Central memory CD4-positive, alpha-beta T cell (primary cell): ENCODE results near the gene CCT6A.
"Not testable (repeated sequence)": the region's sequence is repeated elsewhere in the genome, so short reads cannot be mapped to it uniquely, and the experiment has no call there.

Experiments
- DNase-seq: peaks from one replicate; pipeline ENCODE4 v3.0.0; 2022
- total RNA-seq, 3 experiments: gene quantifications; one replicate each; lab custom pipeline; 2026; lab: John Stamatoyannopoulos, UW

Gene CCT6A, protein sequence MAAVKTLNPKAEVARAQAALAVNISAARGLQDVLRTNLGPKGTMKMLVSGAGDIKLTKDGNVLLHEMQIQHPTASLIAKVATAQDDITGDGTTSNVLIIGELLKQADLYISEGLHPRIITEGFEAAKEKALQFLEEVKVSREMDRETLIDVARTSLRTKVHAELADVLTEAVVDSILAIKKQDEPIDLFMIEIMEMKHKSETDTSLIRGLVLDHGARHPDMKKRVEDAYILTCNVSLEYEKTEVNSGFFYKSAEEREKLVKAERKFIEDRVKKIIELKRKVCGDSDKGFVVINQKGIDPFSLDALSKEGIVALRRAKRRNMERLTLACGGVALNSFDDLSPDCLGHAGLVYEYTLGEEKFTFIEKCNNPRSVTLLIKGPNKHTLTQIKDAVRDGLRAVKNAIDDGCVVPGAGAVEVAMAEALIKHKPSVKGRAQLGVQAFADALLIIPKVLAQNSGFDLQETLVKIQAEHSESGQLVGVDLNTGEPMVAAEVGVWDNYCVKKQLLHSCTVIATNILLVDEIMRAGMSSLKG
- 86.6 to 975 (median 185) reads per million in 3 experiments for total RNA-seq

DNA sequence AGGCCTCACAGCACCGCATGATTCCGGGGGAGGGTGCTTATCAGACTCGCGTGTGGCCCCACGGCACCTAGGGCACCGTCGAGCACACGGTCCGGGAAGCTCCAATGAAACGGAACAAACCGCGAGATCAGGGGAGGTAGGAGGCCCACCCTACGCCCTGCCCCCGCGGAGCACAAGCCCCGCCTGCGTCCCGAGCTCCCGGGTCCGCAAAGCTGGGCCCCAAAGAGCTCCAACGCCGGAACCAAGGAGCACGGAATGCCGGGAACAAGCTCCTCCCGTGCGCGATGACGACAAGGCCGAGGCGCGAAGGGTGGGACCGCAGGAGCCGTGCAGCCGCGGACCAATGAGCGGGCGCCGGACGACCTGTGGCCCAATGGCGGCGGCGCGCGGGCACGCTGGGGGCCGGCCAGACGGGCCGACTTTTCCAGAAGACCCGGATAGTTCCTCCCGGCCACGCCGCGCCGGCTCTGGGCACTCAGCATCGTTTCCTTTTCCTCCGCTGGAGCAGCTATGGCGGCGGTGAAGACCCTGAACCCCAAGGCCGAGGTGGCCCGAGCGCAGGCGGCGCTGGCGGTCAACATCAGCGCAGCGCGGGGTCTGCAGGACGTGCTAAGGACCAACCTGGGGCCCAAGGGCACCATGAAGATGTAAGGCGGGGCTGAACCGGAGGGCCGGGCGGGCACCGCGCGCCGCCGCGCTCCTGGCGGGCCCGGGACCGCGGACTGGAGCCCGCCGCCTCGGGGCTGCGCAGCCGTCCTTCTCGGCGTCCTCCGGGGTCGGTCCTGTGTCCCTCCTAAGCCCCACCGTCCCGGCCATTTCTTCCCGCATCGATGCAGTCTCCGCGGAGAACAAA is at the start of gene CCT6A, which contains the start of gene PSPH:
Gene CCT6A (plus strand): TSS at position 427 of the 853 bp plus-strand sequence. CDS start 84 bp downstream, at position 511.
Gene PSPH (minus strand): TSS at position 106 of the 853 bp plus-strand sequence. CDS start 30,232 bp downstream, outside the sequence.
- DNase-seq = peak; percentile 85

DNA sequence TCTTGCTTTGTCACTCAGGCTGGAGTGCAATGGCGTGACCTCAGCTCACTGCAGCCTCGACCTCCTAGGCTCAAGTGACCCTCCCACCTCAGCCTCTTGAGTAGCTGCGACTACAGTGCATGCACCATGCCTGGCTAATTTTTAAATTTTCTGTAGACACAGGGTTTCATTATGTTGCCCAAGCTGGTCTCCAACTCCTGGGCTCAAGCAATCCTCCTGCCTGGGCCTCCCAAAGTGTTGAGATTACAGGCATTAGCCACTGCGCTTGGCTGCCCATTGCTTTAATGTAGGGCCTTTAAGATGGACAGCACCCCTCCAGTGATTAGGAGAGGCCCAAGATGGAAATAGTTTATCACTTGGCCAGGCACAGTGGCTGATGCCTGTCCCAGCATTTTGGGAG is 47.8 kb upstream of the CCT6A start:
- no peak for DNase-seq

DNA sequence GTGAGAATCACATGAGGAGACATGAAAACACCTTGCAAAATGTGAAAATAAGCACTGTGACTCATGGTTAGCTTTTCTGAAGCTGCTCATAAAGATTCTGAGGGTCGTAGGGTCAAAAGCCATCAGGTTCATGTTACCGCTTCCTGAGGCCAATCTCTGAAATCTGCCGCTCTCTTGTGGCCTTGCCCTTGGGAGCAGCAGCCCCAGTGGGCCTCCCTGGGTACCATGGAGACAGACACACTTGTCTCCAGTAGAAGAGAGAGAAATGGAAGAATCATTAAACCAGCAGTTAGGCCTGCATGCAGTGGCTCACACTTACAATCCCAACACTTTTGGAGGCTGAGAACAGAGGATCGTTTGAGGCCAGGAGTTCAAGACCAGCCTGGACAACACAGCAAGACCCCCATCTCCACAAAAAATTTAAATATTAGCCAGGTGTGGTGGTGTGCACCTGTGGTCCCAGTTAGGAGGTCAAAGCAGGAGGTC is 44.4 kb upstream of the CCT6A start:
- DNase-seq = no peak

DNA sequence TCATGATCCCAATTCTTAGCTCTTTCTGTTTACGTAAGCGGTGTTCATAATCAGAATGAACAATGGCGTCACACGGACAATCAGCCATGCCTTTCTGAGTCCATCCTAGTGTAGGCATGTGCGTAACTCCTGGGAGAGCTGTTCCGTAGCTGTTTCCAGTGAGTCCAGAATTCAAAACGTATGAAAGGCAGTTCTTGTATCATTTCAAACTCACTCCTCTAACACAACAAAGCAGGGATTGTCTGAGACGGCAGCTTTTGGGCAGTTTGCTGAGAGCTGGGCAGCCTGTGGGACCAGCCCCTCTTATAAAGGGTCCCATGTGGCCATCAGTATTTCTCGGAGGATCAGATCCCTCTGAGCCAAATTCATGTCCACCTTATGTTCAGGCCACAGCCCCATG is 43.7 kb upstream of the CCT6A start:
- DNase-seq = no peak

DNA sequence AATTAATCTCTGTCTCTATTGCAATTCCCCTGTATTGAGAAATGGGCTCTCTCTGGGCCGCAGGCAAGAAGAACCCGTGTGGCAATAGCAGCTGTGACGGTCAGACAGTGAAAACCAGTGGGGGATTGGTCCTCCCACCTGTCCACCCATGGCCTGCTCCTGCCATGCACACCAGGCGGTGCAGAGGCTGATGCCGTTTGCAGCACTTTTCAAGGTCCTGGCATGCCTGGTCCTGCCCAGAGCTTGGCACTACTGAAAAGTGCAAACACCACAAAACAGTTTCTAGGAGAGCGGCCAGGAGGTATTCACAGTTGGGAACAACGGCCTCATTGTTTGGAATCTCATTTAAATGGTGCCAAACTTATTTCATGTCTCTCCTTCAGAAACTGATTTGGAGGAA is 41.9 kb upstream of the CCT6A start:
- no peak for DNase-seq

GRCh38 chr7:56017015-56017414 is 34.5 kb upstream of the CCT6A start:
- DNase-seq = not testable (repeated sequence)

- DNase-seq = no peak
Measured at GRCh38 chr7:56019501-56019900, 32.1 kb upstream of the CCT6A start.

DNA sequence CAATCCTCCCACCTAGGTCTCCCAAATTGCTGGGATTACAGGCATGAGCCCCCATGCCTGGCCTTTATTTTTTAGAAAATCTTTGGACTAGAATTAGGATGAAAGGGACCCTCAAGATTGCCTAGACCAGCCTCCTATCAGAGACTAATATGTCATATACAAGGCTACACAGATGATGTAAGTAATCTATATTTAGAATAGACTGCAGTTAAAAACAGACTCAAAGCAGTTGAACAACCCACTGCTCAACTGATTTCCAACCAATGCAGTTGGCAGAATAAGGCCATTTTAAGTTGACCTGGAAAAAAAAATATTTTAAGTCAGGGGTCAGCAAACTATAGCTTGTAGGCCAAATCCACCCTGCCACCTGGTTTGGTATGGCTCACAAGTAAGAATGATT is 28.1 kb upstream of the CCT6A start:
- DNase-seq = no peak

GRCh38 chr7:56026538-56026937 is 25.0 kb upstream of the CCT6A start:
- no peak for DNase-seq

DNA sequence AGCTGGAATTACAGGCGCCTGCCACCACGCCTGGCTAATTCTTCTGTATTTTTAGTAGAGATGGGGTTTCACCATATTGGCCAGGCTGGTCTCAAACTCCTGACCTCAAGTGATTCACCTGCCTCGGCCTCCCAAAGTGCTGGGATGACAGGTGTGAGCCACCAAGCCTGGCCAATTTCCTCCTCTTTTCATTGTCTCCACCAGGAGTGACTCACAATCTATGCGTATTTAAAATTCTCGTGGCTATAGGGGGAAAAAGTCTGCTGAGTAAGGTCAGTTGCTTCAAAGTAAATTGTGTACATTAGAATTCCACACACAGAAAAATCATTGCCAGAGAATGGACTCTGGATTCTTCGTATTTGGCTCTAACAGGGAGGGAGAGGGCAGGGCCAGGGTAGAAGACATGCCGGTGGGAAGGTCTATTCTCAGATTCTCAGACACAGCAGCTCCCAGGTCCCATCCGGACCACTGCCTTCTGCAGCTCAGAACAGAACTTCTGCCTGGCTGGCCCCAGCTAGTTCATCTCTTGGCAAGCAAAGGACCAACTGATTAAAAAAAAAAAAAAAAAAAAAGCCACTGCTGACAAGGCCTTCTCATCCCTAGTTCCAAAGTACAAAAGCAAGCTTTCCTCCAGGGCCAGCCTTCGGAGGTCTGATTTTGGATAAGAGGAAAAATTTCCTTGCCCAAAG is 22.5 kb upstream of the CCT6A start:
- no peak for DNase-seq

GRCh38 chr7:56030340-56030739 is 21.2 kb upstream of the CCT6A start:
- no peak for DNase-seq

GRCh38 chr7:56031556-56031955 is 20.0 kb upstream of the CCT6A start:
- DNase-seq = not testable (repeated sequence)

GRCh38 chr7:56032578-56032977 is 19.0 kb upstream of the CCT6A start:
- DNase-seq = not testable (repeated sequence)

GRCh38 chr7:56033671-56034432 is 17.7 kb upstream of the CCT6A start:
- DNase-seq = peak; percentile 62

- DNase-seq = no peak
Measured at GRCh38 chr7:56040730-56041129, 10.8 kb upstream of the CCT6A start.

DNA sequence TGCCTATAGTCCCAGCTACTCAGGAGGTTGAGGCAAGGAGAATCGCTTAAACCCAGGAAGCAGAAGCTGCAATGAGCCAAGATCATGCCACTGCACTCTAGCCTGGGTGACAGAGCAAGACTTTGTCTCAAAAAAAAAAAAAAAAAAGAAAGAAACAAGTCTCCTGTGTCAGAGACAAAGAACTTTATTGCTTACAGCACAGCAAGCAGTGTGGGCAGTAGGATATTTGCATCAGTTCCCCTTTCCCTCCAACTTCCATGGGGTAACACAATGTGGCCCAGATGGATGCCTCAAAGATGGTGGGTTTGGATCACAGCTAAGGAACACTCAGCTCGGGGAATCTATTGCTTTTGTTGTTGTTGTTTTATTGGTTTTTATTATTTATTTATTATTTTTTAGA is 5.8 kb upstream of the CCT6A start:
- DNase-seq = not testable (repeated sequence)

GRCh38 chr7:56046721-56047445 is 4.7 kb upstream of the CCT6A start:
- DNase-seq = no peak

DNA sequence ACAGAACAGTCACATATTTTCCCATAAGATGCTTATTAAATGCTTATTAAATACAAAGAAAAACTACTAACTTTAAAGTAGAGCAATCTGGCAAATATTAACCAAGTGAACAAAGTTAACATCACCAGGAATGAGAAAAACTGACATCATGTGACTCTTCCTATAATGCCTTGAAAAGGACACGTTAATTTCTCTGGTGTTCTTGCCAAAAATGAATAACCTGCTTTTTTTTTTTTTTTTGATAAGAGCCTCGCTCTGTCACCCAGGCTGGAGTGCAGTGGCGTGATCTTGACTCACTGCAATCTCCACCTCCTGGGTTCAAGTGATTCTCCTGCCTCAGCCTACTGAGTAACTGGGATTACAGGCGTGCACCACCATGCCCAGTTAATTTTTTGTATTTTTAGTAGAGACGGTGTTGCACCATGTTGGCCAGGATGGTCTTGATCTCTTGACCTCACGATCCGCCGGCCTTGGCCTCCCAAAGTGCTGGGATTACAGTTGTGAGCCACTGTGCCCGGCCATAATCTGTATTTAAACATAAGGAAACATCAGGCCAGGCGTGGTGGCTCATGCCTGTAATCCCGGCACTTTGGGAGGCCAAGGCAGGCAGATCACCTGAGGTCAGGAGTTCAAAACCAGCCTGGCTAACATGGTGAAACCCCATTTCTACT is 4.0 kb upstream of the CCT6A start:
- DNase-seq = not testable (repeated sequence)

DNA sequence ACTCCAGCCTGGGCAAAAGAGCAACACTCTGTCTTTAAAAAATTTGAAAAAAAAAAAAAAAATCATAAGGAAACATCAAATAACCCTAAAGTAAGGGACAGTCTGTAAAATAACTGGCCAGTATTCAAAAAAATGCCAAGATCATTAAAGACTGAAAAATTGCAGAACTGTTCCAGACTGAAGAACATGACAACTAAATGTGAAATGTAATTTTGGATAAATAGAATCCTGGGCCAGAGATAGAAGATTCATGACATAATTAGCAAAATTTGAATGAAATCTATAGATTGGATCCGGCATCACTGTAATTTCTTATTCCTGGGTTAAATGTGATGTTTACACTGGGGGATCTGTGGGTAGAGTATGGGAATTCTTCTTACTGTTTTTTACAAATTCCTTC is 3.3 kb upstream of the CCT6A start:
- DNase-seq = no peak

DNA sequence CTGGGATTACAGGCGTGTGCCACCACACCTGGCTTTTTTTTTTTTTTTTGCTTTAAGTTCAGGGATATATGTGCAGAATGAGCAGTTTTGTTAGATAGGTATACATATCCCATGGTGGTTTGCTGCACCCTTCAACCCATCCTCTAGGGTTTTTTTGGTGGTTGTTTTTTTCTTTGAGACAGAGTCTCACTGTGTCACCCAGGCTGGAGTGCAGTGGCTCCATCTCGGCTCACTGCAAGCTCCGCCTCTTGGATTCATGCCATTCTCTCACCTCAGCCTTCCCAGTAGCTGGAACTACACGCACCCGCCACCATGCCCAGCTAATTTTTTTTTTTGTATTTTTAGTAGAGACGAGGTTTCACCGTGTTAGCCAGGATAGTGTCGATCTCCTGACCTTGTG is 2.8 kb upstream of the CCT6A start:
- not testable (repeated sequence) for DNase-seq

- no peak for DNase-seq
Measured at GRCh38 chr7:56051053-56051338, 569 bp upstream of the CCT6A start.
